Dermis blood vessel endothelial cell (primary cell): ENCODE measurements around the gene IL18RAP. TPM values are rescaled to one million over a fixed set of nuclear protein-coding genes. Genes with fewer than 3 reads are reported as not detected.

Experiments
- DNase-seq: peaks from one replicate; pipeline ENCODE4 v3.0.0; 2010
- total RNA-seq: library from RNA; depleted of rRNA; stranded (reverse); fragments of >200 nt; gene quantifications from 2 replicates; pipeline ENCODE4 v1.2.3, GENCODE V29; 2014

IL18RAP gene, protein sequence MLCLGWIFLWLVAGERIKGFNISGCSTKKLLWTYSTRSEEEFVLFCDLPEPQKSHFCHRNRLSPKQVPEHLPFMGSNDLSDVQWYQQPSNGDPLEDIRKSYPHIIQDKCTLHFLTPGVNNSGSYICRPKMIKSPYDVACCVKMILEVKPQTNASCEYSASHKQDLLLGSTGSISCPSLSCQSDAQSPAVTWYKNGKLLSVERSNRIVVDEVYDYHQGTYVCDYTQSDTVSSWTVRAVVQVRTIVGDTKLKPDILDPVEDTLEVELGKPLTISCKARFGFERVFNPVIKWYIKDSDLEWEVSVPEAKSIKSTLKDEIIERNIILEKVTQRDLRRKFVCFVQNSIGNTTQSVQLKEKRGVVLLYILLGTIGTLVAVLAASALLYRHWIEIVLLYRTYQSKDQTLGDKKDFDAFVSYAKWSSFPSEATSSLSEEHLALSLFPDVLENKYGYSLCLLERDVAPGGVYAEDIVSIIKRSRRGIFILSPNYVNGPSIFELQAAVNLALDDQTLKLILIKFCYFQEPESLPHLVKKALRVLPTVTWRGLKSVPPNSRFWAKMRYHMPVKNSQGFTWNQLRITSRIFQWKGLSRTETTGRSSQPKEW
- not detected in 2 replicates for total RNA-seq

DNA sequence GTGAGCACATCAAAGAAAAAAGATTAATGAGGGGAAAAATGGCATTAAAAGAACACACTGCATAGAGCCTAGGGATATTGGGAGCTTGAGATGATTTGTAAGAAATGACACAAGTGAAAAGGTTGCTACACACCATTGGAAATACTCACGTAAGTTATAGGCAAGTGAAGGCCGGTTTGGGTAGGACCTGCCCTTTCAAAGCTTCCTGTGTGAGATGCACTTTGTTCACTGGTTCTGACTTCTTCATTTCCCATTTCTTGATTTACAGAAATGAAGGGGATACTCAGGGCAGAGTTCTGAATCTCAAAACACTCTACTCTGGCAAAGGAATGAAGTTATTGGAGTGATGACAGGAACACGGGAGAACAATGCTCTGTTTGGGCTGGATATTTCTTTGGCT lies at the start of gene IL18RAP:
Gene IL18RAP, plus strand, starts transcription at position 251 of the 400 bp plus-strand sequence. Its CDS starts 118 bp downstream, at position 369.
- DNase-seq, result no peak

DNA sequence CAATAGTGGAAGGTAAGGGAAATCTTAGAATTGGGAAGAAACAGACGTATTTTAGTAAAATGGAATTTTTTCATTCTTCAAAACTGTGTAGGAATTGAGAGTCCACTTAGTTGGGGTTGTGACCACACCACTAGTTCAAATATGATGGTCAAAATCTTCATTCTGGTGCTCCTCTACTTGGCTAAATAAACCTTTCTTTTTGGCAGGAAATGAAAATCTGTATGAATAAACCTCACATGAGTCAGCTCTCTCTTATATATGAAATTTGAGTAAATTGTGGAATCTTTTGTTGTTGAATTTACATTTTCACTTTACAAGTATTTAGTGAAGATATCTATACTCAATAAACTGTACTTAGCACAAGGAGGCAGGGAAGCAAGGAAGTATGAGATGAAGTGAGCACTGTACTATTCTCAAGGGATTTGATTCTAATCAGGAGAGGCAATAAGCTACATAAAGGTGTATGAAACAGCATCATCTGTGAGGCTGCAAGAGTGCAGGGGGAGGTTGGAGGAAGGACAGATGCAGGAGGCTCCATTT lies 46.8 kb upstream of the IL18RAP start:
- no peak for DNase-seq

DNA sequence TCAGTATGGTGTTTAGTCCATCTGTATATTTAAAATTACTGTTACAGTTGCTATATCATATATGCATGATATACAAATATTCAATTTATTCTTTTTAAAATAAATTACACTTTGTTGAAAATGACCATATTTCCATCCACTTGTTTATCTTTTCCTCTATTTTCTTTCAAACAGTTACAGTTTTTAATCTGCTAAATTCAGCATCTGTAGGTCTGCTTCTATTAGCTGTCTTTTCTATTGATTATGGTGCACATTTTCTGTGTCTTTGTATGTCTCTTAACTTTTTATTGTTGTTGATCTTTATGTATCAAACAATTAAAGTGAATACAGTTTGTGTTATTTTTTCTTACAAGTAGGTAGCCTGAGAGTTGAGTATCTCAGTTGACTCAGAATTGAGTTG lies 39.2 kb upstream of the IL18RAP start:
- DNase-seq, result no peak

DNA sequence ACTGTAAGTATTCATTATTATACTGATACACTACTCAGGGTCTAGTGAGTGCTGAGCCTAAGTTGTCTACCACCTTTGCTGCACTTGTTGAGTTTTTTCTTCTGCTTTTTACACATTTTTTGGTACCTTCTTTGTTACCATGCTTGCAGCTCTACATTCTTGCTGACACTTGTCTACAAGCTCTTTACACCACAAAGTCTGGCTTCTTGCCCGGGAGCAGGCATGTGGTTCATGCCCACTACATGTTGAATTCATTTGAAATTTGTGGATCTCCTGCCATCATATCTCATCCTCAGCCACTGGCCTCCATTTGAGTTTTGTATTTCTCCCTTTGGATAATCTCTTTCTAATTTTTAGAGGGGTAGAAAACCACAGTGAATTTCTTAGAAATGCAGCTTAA lies 37.4 kb upstream of the IL18RAP start:
- DNase-seq, result no peak

DNA sequence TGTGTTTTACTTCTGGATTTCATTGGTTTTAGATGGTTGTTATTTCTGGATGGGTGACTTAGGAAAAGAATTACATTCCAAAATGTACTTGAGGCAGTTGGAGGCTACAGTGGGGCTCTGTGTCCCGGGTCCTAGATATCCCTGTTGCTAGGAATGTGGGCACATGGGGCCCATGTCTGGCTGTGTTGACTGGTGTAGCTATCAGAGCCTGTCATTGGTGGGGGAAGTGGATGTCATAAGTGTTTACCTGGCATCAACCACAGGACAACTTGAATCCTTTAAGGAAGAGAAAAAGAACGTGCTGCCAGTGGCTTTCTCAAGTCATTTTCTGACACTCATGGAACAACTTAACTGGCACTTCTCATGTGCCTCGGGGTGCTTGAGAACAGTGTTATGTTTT lies 37.0 kb upstream of the IL18RAP start:
- DNase-seq, result no peak

DNA sequence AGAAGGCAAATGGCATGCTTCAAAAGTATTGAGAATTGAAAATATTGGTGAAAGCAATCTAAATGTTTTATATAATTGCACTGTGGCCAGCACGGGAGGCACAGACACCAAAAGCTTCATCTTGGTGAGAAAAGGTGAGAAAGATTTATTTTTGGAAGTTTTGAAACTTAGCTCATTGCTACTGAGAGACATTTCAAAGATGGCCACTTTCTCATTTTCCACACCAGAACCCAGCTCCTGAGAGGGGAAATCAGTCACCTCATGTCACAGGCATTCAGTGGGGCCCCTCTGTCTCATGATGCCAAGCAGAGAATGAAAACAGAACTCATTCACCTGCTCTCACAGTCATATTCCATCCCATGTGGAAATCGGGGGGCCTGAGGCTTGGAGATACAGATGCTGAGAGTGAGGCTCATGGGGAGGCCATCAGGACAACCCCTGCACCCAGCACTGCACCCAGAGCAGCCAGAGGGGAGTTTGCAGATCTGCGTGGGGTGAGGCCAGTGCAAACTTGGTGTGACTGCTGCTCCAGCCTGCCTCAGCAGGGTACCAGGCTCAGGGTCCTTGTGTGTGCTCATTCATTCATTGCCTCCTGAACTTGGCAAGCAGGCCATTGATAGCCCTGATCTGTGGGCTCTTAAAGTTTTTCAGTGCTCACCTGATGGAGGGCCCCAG lies 36.0 kb upstream of the IL18RAP start:
- no peak for DNase-seq

DNA sequence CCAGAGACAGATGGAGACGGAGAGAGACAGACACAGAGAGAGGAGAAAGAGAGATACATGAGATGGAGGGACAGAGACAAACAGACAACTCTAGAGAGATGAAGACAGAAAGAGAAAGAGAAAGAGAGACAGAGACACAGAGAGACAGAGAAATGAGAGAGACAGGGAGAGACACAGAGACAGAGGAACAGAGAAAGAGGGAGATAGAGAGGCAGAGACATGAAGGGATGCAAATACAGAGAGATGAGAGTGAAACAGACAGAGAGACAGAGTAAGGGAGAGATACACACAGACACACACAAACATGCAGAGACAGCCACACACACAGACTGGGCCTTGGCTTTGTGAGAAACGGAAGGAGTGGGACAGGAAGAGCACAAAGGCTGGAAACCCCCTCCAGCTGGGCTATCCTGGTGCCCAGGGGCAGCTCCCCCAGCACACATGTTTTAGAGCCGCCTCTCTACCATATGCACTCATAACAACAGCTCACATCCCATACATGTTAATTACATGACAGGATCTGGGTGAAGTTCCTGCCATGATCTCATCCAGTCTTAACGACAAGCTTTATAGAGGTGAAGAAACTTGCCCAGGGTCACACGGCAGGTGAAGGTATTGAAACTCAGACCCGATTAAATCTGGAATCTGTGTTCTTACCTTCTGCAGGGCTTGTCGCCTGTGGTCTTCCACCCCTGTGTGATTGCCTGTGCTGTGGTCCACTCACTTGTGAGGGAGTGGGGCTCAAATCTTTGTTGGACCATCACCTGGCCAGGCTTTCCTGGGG lies 35.0 kb upstream of the IL18RAP start:
- no peak for DNase-seq

DNA sequence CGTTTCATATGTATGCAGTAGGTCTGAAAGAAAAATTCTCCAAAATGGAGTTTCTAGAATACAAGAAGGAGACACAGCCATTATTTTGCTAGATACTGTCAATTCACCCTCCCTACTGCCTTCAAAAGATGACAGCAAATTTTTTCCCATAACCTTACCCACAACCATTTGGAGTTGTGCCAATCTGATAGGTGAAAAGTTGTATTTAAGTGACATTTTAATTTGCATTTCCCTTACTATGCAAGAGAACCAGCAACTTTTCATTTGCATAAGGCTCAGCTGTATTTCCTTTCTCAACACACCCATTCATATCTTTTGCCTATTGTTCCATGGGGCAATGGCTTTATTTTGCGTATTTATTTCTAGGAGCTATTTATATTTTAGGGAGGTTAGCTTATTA lies 31.4 kb upstream of the IL18RAP start:
- DNase-seq, result peak; percentile 3

DNA sequence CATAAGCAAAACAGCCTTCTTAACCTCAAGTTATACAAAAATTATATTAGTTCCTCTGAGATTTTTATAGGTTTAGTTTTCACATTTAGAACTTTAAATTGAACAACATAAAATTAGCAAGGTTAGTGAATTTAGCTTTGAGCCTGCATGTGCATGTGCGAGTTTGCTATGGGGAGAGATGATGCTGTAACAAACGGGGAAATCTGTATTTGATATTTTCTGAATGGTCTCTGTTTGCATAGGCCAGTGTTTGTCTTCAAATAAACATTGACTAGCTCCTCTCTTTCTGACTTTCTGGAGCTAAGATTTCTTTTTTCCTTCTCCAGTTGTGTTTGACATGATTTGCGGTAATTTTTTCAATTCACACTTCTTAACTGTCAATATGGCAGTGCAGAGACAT lies 30.9 kb upstream of the IL18RAP start:
- no peak for DNase-seq

DNA sequence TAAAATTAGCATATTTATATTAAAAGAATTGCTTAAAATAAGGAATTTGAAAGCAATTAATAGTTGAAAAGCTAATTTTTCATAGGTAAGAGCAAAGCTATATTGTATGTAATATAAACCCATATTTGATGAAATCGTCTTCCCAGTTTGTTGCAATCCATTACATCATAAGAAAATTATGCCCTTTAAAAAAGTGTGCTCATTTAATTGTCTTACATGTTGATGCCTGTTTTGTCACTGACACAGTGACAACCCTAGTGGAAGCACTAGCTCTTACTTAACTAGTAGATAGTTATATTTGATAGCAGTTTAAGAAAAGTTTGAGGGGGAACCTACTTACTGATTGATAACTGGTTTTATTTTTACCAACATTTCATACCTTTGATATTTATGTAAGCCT lies 30.0 kb upstream of the IL18RAP start:
- no peak for DNase-seq

DNA sequence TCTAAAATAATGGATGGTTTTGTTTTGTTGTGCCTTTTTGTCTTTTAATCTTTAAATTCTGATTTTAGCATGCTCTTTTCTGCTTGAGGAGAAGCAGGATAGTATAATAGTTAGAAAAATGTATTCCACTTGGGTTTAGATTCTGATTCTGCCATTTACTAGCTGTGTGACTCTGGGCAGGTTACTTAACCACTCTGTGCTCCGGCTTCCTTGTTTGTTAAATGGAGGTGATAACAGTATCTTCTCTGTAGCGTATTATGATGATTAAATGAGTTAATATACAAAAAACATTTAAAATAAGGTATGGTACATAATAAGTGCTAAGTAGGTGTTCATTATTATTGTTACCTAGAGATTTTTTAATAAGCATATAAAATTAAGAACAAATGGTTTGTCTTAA lies 26.9 kb upstream of the IL18RAP start:
- no peak for DNase-seq

DNA sequence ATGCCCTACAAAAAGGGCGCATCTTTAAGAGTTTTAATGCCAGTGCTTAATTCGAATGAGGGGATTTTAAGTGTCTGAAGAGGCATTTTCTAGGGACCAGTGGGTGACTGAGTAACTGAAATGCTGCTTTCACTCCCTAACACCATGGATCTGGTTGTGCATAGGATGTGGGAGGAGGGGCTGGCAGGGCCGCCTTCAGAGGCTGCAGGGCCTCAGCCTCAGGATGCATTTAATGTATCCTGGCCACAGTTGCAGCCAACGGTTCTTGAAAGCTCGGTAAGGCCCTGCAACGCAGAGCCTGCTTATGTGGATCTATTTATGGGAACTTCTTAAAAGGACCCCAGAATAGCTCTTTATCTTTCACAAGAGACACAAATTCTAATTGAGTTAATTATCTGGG lies 25.8 kb upstream of the IL18RAP start:
- DNase-seq, result no peak

DNA sequence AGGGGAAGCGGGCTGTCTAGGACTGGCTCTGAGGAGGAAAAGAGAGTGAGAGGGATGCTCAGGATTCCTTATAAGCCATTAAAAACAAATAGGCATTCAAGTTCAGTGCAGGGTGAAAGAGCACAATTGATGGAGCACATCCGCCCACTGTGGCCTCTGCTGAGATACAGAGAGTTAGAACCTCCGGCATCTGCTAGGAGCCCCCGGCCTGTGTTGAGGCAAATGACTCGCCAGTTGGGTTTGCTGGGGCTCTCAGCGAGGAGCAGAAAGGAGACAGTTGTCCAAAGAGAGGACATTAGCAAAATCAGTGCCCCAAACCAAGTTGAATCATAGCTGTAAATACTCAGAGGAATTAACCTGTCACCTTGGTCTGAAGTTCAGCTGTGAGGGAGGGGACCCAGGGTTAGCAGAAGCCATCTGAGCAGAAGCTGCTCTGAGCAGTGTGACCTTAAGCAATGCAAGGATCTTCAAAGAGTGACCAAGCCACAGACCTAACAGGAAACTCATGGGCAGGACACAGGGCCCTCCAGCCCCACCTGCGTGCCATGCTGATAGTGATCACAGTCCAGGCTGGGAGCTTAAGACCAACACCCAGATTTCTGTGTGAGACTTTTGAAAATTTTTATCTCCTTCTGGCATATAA lies 23.3 kb upstream of the IL18RAP start:
- no peak for DNase-seq

DNA sequence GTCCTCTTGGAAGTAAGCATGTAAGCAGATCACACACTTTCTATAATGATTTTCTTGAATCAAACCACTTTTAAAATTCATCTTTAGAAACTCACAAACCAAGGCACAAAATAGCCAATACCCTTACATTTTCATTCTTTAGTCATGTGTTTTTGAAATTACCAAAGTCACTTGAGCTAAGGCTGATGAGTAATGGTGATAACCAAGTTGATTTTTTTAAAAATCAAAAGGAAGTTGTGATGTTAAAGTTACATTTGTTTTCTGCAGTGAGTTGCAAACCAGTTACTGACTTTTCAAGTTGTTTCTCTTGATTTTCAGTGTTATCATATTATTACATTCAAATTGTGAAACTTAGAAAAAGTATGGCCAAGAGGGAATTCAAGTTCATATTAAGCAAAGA lies 21.5 kb upstream of the IL18RAP start:
- no peak for DNase-seq

DNA sequence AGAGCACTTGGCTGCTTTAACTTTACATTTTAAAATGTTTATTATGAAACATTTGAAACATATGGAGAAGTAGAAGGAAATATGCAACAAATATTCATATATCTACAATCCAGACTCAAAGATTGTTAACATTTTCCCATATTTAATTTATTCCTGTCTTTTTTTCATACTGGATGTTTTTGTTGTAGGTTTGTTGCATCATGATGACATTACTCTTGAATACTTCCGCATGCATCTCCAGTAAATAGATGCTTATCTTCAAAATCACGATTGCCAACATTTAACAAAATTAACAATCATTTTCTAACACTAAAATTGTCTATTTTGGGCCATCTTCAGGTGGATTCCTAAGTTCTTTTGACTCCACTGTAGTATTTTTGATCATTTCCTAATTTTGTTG lies 21.1 kb upstream of the IL18RAP start:
- DNase-seq, result no peak

DNA sequence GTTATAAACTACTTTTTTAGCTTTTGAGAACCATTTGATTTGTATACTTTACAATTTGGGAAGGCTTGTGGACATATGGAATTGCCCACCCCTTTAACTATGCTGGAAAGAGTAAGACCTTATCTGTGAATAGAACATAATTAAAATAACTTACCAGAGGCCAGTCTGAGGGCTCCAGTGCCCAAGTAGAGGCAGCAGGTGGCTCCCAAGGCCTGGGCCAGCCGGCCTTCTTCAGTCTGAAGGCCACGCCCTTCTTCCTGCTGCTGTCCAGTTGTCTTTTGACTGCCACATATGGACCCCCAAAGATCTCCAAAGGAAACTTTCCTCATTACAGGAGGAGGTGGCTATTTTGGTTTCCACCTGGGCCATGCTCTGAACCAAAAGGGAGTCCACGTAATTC lies 12.0 kb upstream of the IL18RAP start:
- DNase-seq, result no peak

DNA sequence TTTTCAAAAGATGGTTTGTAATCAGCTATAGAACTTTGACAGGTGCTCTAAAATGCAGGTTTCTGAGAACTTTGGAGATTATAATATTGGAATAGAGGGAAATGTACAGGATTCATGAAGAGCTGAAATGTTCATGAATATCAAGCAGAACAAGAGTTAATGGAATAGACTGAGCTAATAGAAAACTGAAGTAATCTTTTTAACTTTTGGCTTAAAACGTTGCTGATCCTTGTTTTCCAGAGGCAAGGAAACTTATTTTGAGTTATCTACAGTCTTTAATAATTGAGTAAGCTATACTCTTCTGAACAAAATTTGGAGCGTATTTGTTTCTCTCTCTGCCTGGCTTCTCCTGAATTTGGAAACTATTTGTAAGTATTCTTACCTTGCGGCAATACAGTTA lies 10.8 kb upstream of the IL18RAP start:
- DNase-seq, result no peak

DNA sequence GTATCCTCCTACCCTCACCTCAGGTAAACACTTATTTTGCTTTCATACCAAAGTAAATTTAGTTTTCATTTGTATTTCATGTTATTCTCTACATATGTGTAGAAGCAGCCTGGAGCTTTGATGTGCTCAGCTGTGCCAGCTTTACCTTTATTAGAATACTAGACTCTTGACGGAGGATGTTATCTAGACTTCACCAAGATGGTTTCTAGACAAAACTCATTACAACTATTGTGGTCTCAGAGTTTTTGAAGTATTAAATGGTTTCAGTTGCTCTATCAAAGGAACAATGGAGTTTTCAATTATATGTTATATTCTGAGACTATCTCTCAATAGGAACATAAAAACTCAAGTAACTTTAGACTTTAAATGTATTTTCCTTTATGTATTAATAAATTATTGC lies 5.0 kb upstream of the IL18RAP start:
- no peak for DNase-seq

DNA sequence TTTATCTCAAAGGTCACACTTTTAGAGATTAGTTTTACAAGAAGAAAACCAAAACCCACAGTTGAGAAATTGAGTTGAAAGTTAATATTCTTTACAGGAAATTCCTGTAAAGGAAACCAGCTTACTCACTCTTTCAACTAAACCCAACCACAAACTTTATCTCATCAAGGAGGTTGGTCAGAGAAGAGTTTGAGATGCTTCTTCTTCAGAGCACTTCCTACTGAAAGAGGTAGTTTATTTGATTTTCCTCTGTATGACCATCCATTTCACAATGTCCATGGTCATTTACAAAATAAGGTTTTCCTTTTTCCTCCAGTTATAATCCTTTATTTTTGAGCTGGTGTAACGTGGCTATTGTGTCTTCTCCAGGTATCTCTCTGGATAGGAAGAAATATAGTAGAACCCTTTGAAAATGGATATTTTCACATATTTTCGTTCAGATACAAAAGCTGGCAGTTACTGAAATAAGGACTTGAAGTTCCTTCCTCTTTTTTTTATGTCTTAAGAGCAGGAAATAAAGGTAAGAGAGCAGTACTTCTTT lies 4.5 kb upstream of the IL18RAP start:
- no peak for DNase-seq

DNA sequence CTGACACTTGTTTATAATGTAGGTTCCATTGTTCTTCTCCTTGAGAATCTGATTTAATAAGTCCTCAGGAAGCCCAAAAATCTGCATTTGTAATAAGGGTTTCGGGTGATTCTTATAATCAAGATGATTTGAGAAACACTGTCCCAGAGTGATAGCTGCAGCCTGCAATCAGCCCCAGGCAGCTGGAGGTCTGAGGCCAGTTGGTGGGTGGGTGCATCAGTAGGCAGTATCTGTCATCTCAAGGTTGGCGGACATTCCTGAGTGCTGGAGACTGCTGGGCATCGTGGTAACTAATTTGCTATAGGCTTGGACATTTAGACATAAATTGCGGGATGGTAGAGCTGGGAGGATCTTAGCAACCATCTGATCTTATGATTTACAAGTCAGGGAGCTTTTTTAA lies 2.7 kb upstream of the IL18RAP start:
- no peak for DNase-seq

DNA sequence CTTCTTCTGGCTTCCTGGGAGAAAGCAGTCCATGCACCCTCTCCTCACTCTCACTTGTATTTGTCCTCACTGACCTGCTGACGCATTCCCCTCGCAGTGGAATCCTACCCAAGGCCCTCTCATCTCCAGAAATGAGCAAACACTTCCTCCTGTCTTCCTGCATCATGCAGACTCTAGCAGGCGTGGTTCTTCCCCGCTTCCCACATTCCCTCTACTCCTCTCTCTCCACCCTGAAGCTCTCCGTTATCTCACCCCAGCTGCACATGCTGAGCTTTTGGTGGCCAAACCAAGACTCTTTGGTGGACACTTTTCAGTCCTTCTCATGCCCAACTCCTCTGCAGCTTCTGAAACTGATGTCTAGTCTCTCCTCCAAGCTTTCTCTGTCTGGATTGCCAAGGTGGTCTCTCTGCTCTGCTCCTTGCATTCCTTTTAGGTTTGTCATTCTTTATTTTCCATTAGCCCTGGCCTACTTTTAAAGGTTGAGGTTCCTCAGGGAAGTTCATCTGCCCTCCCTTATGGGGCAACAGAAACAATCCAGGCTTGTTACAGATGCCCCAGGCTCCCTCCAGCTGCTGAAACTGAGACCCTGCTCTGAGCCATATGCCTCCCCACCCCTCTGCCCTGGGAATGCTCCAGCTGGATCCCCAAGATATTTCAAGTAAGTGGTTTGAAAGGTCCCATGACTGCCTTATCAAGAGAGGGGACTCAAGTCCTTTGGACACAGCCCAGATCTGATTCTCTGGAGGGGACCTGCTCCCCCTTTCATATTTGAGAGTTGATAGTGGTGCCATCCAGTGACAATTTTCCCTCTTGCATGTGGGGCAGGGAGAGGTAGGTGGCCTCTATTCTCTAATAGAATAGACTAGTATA lies 835 bp upstream of the IL18RAP start:
- DNase-seq, result no peak
